Mesenteric fat pad (tissue), 1 donor: ENCODE data around the gene HPCAL1. TPM values are rescaled to one million over a fixed set of nuclear protein-coding genes. Genes with fewer than 3 reads are reported as not detected.

Experiments used
- DNase-seq: peaks from one replicate; pipeline ENCODE4 v3.0.0-alpha.2; 2020; ENCODE audit warnings: low spot score
- total RNA-seq: library from RNA; stranded (reverse); fragmentation: NEBNext Ultra II Directional; extraction: Animal tissue kit (Norgen Biotek cat#: 25700); gene quantifications from one replicate; pipeline ENCODE4 v1.2.1, GENCODE V29; 2021
- donor health status: DM: yes; HTN: yes; CAD: no.

Gene HPCAL1
- total RNA-seq, 1 donor from 2014 or later = 45.3 TPM

- DNase-seq = no peak
Observed at GRCh38 chr2:10402062-10402585, 99.4 kb downstream of the HPCAL1 start.

GRCh38 chr2:10402653-10403215 lies 100.0 kb downstream of the HPCAL1 start:
- no peak for DNase-seq

- no peak for DNase-seq
Observed at GRCh38 chr2:10404324-10405143, 101.8 kb downstream of the HPCAL1 start.

- DNase-seq = no peak
Observed at GRCh38 chr2:10405448-10405847, 102.7 kb downstream of the HPCAL1 start.

- DNase-seq = no peak
Observed at GRCh38 chr2:10406016-10406415, 103.3 kb downstream of the HPCAL1 start.

GRCh38 chr2:10406491-10407188 lies 103.9 kb downstream of the HPCAL1 start:
- no peak for DNase-seq

GRCh38 chr2:10407432-10407831 lies 104.7 kb downstream of the HPCAL1 start:
- no peak for DNase-seq

- DNase-seq = no peak
Observed at GRCh38 chr2:10407841-10408648, 105.3 kb downstream of the HPCAL1 start.

- no peak for DNase-seq
Observed at GRCh38 chr2:10408649-10409579, 106.2 kb downstream of the HPCAL1 start.

- no peak for DNase-seq
Observed at GRCh38 chr2:10410001-10410822, 107.5 kb downstream of the HPCAL1 start.

GRCh38 chr2:10410823-10411437 lies 108.2 kb downstream of the HPCAL1 start:
- DNase-seq = no peak

GRCh38 chr2:10411557-10411956 lies 108.9 kb downstream of the HPCAL1 start:
- DNase-seq = no peak

- DNase-seq = no peak
Observed at GRCh38 chr2:10412380-10412779, 109.7 kb downstream of the HPCAL1 start.

- no peak for DNase-seq
Observed at GRCh38 chr2:10413503-10413902, 110.8 kb downstream of the HPCAL1 start.

- DNase-seq = no peak
Observed at GRCh38 chr2:10413991-10414451, 111.3 kb downstream of the HPCAL1 start.

- DNase-seq = no peak
Observed at GRCh38 chr2:10414591-10414990, 111.9 kb downstream of the HPCAL1 start.

GRCh38 chr2:10415048-10415447 lies 112.3 kb downstream of the HPCAL1 start:
- DNase-seq = no peak

GRCh38 chr2:10415640-10416039 lies 112.9 kb downstream of the HPCAL1 start:
- DNase-seq = no peak
